Hematopoietic multipotent progenitor cell treated with erythropoietin and hydrocortisone succinate and interleukin-3 and kit ligand, for 17 days (in vitro differentiated cells): ENCODE data around the gene UACA.
"Not testable (repeated sequence)": the region's sequence is repeated elsewhere in the genome, so short reads cannot be mapped to it uniquely, and the experiment has no call there.

Experiments
- DNase-seq: peaks from one replicate; pipeline ENCODE4 v3.0.0-alpha.2; 2015; ENCODE audit warnings: low spot score

UACA gene

GRCh38 chr15:70763120-70763949 lies at the start of gene UACA:
Gene UACA, minus strand, starts transcription at chr15:70763558. Its CDS starts 151 bp downstream, at chr15:70763407.
- peak; percentile 67 for DNase-seq

- DNase-seq = no peak
These were observed 49.5 kb upstream of the UACA start for GRCh38 chr15:70812827-70813364.

GRCh38 chr15:70810916-70811578 lies 47.7 kb upstream of the UACA start:
- DNase-seq = no peak

- DNase-seq = no peak
These were observed 43.8 kb upstream of the UACA start for GRCh38 chr15:70806992-70807712.

GRCh38 chr15:70804388-70804787 lies 41.0 kb upstream of the UACA start:
- DNase-seq = not testable (repeated sequence)

- DNase-seq = no peak
These were observed 39.3 kb upstream of the UACA start for GRCh38 chr15:70802629-70803028.

- no peak for DNase-seq
These were observed 37.8 kb upstream of the UACA start for GRCh38 chr15:70801109-70801508.

- no peak for DNase-seq
These were observed 36.5 kb upstream of the UACA start for GRCh38 chr15:70799667-70800450.

- DNase-seq = no peak
These were observed 34.1 kb upstream of the UACA start for GRCh38 chr15:70797464-70797863.

- no peak for DNase-seq
These were observed 33.4 kb upstream of the UACA start for GRCh38 chr15:70796516-70797310.

GRCh38 chr15:70795311-70795665 lies 31.9 kb upstream of the UACA start:
- DNase-seq = no peak

GRCh38 chr15:70794596-70795310 lies 31.4 kb upstream of the UACA start:
- DNase-seq = no peak

GRCh38 chr15:70793694-70794093 lies 30.3 kb upstream of the UACA start:
- DNase-seq = no peak

- DNase-seq = no peak
These were observed 28.8 kb upstream of the UACA start for GRCh38 chr15:70792171-70792573.

- no peak for DNase-seq
These were observed 27.9 kb upstream of the UACA start for GRCh38 chr15:70791259-70791658.

GRCh38 chr15:70789213-70789612 lies 25.9 kb upstream of the UACA start:
- no peak for DNase-seq

GRCh38 chr15:70788114-70789049 lies 25.0 kb upstream of the UACA start:
- no peak for DNase-seq

GRCh38 chr15:70786996-70787395 lies 23.6 kb upstream of the UACA start:
- DNase-seq = no peak

GRCh38 chr15:70783610-70784022 lies 20.3 kb upstream of the UACA start:
- no peak for DNase-seq
